Urothelium cell line (cell line): ENCODE data around the gene TIRAP.
A peak's percentile ranks its signal among the peaks of the same experiment; 100 is the strongest.

Experiments used
- DNase-seq: peaks from one replicate; pipeline ENCODE4 v3.0.0; 2011; ENCODE audit warnings: low spot score, mixed read lengths
- FAIRE-seq: peaks from 2 replicates; lab custom pipeline; 2011; peaks lifted over from hg19 to GRCh38; lab: Jason Lieb, UNC

TIRAP gene

GRCh38 chr11:126318574-126319373 is 35.9 kb downstream of the TIRAP start:
- peak; percentile 45 for DNase-seq
- no peak for FAIRE-seq

- FAIRE-seq, result no peak
Observed at GRCh38 chr11:126319374-126319740, 36.5 kb downstream of the TIRAP start.

DNA sequence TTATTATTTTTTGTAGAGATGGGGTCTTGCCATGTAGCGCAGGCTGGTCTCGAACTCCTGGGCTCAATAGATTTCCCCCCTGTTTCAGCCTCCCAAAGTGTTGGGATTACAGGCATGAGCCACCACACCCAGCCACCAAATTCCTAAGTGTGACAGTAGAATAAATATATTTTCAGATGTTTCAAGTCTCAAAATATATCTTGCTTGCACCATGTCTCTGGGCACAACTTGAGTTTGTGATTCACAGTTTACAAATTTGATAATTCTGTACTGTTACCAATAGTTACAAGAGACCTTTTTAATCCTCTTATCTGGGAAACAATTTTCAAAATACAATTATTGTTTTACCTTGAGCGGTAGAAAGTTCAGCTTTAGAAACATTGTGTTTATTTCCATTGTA is 40.1 kb downstream of the TIRAP start:
- no peak for DNase-seq

More at GRCh38 chr11:126319374-126319740, 36.5 kb downstream of the TIRAP start:
- DNase-seq, result no peak

DNA sequence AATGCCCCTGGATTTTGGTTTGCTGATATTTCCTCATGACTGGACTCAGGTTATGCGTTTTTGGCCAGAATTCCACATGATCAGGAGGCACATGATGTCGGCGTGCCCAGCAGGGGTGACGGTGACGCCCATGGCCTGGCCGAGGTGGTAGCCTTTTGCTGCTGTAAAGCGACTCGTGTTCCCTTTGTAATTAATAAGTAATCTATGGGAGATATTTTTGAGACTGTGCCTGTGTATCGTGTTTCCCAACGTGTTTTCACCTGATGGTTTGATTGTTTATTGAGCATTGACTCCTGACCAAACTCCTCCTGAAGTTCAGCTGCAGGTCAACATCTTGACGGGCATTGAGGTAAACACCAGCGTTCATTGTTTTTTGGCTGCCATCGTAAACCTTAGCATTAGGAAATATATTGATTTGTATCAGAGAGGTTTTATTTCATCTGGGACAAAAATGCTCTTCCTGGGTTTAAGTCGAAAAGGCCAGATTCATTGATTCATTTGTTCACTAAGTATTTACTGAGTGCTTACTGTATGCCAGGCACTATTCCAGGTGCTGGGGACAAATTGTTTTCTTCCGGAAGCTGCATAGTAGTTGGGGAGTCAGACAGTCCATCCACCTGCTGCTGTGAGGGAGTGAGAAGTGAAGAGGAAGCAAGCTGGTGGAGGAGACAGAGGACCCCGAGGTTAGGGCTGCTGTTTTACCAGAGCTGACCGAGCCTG is 44.5 kb downstream of the TIRAP start:
- FAIRE-seq (no peak), DNase-seq (no peak)

More for the DNA sequence above, 40.1 kb downstream of the TIRAP start:
- FAIRE-seq, result no peak

GRCh38 chr11:126328001-126328390 is 45.1 kb downstream of the TIRAP start:
- no peak for FAIRE-seq
- DNase-seq, result no peak

DNA sequence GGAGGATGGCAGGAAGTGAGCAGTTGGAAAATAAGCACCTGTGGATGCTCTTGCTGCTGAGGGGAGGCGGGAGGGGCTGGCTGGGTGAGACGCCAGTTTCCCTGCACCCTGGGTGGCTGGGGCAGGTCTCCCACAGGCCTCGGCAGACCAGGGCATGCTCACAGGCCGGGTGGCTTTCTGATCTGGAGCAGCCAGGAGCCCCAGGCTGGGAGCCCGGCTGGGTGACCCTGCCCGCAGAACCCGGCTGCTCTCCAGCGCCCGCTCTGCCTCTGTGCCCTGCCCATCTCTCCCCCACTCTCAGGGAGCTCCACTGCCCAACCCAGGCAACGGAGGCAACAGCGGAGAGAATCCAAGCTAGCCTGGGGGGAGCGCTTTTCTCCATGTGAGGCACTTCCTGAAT is 45.6 kb downstream of the TIRAP start:
- DNase-seq (no peak), FAIRE-seq (no peak)

DNA sequence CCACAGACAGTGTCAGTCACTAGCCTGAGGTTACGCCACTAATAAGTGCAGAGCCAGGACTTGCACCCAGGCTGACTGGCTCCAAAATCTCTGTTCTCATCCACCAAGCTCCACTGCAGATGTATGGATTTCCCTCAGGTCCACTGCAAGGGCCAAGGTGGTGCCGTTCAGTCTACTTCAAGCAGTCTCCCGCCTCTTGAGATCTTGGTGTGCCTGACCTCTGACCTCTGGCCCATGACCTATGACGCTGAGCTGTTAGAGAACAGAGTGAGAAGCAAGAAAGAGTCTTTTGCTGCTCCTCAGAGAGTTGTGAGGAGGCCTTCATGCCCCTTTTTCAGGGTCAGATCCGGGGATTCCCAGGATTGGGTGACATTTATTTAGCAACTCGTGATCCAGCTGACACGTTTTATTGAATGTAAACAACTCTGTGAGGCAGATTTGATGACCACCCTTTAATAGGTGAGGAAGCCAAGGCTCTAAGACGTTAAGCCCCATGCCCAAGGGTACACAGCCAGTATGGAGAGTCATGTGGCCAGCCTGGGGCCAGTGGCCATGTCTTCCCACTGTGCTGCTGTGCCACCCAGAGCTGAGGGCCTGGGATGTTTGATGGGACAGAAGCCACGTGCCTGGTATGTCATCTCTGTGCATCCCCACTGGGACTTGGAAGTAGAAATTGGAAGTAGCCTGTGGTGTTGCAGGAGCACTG is 46.2 kb downstream of the TIRAP start:
- DNase-seq (no peak), FAIRE-seq (no peak)

DNA sequence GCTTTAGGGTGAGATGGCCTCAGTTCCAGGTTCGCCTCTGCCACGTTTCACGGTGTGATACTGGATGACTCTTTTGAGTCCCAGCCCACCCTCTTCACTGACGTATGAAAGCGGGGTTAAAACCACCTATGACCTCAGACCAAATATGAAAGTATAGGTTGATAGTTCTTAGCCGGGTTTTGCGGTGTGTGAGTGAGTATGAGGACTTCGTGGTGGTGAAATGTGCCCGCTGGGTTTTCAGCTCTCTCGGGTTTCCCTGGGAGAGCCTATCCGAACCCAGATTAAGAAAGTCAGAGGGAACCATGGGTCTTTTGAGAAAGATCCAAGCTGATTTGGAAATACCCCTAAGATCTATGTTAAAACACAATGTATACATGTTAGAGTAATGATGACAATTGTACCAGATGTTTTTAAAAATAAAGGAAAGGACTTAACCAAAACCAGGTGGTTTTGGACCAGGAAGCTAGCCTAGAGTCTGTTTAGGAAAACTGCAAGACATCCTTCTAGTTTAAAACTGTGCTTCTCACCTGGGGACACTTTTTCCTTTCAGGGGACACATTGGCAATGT is 46.8 kb downstream of the TIRAP start:
- DNase-seq, result no peak
- FAIRE-seq, result no peak

- FAIRE-seq (no peak), DNase-seq (no peak)
Observed at GRCh38 chr11:126331286-126331685, 48.4 kb downstream of the TIRAP start.

DNA sequence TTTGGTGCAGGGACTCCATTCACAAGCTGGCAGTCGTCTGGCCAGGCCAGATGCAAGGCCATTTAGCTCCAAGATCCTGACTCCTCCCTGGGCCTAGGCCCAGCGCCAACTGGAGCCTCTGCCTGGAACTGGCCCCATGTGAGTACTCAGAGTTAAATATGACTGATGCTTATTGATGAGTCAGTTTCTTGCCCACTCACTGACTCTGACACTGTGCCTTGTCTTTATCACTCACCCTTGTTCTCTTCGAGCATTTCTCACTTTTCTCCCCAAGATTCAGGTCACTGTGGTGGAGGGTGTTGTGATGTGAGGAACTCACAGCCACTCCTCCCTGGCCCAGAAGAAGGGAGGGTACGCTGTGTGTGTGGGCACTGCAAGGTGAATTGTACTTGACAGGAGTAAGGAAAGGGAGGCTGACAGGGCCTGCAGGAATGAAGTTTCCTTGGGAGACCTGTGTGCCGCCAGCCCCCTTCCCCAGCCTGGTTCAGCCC is 49.4 kb downstream of the TIRAP start:
- FAIRE-seq (no peak), DNase-seq (peak; percentile 51)

GRCh38 chr11:126333142-126333541 is 50.2 kb downstream of the TIRAP start:
- no peak for DNase-seq
- FAIRE-seq, result no peak

GRCh38 chr11:126334659-126335462 is 52.0 kb downstream of the TIRAP start:
- DNase-seq (no peak), FAIRE-seq (no peak)

GRCh38 chr11:126335463-126335760 is 52.5 kb downstream of the TIRAP start:
- DNase-seq (no peak), FAIRE-seq (no peak)

DNA sequence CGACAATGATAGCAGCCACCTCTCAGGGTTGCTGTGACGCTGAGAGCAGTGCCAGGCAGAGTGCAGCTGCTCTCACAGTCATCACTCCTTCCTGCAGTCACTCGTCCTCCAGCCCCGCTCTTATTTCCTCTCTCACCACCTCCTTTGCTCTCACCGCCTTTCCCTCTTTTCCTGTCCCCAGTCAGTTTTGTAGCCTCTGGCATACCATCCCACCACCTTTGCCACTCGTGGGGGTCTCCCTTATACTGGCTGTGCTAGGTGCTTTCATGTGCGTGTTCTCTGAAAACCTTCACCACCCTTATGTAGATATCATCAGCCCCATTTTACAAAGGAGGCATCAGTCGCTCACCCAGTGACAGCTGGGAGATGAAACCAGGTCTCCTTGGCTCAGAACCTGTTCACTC is 53.2 kb downstream of the TIRAP start:
- DNase-seq (no peak), FAIRE-seq (no peak)

DNA sequence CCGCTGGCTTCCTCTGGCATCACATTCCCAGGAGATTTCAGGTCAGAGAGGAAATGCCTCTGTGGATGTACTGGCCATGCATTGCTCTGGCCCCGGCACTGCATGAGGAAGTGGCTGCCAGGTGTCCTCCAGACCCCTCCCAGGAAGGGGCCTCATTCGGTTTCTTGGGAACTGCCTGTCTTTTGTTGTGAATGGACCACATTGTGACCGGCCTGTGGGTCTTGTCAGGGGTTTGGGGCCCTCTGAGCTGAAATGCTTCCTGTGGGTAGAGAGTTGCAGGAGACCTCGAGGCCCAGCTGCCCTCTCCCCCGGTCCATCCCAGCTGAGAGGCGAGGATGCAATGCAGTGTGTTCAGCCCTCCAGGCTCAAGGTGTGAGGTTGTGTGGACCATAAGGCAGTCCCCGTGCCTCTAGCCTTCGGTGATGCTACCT is 53.8 kb downstream of the TIRAP start:
- FAIRE-seq, result no peak
- no peak for DNase-seq

- no peak for FAIRE-seq
- DNase-seq, result no peak
Observed at GRCh38 chr11:126337126-126337473, 54.2 kb downstream of the TIRAP start.

DNA sequence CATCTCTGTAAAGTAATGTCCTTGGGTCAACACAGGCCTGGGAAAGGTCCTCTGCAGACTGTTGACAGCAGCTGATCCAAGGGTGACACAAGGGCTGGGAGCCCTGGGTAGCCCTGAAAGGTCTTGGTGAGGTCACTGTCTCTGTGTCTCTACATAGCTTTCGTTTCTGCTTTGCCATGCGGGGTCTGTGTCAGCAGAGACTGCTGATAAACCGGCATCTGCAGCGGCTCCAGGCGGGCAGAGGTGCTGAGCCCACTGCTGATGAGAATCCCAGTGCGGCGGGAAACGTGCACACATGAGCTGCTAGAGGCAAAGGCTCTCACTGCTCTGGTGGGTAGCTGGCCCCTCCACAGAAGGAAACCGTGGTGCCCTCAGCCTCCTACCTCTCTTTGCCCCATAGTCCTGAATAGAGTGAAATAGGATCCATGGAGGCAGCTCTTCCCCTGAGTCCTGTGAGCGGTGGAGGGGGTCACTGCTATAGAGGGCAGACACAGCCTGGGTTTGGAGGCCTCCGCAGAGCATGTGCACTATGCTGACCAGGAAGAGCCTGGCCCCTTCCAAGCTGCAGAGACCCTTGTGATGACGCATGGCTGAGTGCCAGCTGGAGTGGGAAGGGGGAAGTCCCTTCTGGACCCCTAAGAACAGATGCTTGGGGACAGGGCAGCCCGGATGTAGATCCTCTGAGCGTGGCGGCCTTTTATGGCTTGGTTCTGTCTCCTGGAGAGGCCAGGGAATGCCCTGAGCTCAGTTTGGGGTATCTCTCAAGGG is 54.8 kb downstream of the TIRAP start:
- FAIRE-seq (no peak), DNase-seq (no peak)

- FAIRE-seq, result no peak
- DNase-seq, result no peak
Observed at GRCh38 chr11:126338346-126339055, 55.6 kb downstream of the TIRAP start.
